ENCODE measurements around the gene DLGAP1.

DLGAP1 gene

GRCh38 chr18:4236940-4237663 lies 218.0 kb downstream of the DLGAP1 start:
- DNase-seq = no peak

- no peak for DNase-seq
Observed at GRCh38 chr18:4233468-4233867, 221.6 kb downstream of the DLGAP1 start.

DNA sequence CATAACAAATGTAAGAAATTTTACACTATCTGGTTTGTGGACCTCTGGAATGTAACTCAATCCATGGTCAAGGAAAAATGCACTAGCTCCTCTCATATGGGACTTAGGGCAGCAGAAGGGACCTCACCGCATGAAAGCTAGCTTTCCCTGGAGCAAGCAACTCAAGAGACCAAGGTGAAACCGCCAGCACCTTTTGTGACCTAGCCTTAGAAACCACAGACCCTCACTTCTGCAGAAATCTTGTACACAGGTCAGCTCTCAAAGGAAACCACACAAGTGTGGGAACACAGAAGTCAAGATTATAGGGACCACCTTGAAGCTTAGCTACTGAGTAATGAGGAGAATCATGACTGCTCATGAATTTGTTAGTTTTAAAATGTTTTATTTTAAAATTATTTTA lies 222.5 kb downstream of the DLGAP1 start:
- DNase-seq = no peak

DNA sequence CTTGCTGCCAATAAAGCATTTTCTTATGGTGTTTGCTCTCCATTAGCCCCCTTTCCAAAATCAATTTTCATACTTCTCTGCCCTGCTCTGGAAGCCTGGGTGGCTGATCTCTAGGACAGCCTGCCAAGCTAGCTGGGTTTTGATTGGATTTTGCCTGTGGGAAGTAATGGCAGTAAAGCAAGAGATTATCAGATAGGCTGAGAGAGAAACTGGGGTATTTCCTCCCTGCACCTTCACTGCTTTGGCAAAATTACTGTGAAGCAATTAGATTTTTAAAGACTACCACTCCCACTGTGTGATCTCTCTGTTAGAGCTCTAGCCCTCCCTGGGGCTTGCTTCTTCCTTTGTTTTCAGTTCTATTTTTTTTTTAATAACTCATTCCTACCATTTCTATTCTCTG lies 223.8 kb downstream of the DLGAP1 start:
- DNase-seq = no peak

- no peak for DNase-seq
Observed at GRCh38 chr18:4230450-4231168, 224.5 kb downstream of the DLGAP1 start.

- no peak for DNase-seq
Observed at GRCh38 chr18:4224031-4224704, 230.9 kb downstream of the DLGAP1 start.

GRCh38 chr18:4211111-4211837 lies 243.8 kb downstream of the DLGAP1 start:
- no peak for DNase-seq

DNA sequence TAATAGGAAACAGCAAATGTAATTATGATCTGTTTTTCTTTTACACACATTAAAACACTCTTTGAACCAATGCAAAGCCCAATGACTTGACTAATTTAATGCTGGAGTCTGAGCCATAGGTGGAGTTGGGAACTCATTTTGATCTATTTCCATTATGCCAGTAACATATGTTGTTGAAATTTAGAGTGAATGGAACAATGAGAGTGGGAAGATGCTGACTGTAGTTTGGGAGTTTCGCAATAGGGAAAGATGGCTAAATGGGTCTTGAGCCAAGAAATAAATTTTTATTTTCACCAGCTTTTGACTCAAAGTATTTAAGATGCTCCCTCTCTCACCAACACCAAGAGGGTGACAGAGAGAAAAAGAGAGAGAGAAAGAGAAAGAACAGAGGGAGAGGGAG lies 246.7 kb downstream of the DLGAP1 start:
- no peak for DNase-seq

DNA sequence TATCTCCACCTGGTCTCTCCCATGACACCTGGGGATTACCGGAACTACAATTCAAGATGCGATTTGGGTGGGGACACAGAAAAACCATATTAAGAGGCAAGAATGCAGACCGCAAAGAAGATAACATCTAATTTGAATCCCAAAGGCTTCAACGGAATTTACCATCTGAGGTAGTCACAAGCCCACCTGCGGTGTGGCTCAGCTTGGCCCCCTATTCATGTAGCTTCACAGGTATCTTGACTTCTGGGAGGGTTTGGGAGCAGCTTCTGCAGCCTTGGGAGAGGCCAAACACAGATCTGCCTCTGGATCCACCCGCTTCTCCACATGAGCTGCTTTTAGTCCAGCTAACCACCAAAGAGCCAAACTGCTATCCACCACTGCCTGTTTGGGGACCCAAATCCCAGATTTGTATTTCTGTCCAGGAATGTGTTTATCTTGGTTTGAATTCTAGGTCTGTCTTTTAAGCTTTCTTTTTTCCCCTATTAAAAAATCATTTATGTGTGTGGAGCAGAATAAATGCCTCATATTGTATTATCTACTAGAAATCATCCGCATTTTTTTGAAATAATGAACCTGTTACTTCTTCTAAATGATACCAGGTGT lies 247.6 kb downstream of the DLGAP1 start:
- DNase-seq = no peak

DNA sequence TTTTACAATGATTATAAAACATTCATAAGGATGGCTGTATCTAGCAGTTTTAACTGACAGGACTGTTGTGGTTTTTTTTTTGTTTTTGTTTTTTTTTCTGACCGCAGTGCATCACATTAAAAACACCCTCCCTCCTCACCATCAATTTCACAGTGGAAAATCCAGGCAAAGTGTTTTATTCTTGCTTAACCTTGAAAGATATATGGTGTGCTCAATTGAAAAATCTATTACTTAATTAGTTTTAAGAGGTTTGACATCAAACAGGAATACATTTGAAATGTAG lies 250.7 kb downstream of the DLGAP1 start:
- DNase-seq = no peak

DNA sequence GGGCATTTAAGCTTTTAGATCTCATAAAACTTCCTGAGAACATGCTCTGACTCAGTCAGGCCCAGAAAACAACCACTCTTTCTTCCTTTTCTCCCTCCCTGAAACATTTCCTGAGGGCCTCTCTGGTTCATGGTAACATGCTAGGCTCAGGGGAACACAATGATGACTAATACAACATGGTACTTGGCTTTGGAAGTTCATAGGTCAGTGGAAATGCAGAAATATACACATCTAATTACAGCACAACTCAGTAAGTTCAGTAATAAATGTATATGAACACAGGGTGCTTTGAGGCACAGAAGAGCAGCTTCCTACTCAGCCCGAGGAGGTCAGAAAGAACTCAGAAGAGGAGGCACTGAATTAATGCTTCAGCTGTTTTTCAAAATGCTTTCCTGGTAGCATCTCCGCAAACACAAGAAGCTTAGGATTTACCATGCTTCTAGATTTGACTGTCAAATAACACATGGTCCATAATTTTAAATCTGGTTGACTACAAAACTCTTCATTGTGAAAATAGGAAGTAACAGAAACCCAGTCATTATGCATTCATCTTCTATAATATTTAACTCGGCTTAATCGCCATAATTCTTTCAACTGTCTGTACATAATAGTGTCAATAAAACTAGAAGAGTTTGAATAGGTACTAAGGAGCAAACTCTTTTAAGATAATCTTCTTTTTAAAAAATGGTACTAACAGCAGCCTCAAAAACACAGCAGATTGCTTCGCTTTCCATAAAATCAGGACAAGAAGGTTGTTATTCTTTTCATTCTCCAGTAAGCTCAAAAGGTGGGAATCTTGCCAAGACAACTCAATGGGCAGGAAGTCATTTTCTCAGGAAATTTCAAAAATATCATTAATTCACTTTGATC lies 251.3 kb downstream of the DLGAP1 start:
- DNase-seq = no peak

DNA sequence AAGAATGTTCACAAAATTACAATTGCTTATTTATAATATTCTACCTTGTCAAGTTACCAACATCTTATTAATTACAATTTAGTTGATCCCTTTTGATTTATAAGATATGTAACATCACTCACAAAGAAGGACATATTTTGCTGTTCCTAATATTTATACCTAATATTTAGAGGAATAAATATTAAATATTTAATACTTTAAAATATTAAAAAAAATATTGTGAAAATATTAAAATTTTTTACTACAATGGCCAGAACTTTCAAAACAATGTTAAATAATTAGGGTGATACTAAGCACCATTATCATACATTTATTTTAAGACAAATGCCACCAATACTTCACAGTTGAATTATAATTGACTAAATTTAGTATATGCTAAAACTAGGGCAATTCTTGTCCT lies 254.7 kb downstream of the DLGAP1 start:
- DNase-seq = no peak

GRCh38 chr18:4198956-4199355 lies 256.2 kb downstream of the DLGAP1 start:
- DNase-seq = no peak

DNA sequence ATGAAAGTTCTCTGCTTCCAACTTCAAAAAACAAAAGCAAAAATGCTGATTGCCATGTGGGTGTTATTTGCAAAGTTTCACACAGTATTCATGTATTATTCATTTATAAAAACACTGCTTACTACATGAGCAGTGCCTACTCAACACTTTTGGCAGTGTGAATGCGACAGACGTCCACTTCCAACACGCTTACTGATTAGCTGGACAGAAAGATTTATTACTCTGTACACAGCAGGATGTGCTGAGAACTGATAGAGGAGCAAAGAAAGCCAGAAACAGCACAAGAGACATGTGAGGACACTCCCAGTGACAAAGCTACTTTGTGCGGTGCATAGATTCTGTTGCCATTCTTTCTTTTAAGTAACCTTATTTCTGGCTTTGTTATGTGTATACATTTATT lies 258.8 kb downstream of the DLGAP1 start:
- DNase-seq = no peak

DNA sequence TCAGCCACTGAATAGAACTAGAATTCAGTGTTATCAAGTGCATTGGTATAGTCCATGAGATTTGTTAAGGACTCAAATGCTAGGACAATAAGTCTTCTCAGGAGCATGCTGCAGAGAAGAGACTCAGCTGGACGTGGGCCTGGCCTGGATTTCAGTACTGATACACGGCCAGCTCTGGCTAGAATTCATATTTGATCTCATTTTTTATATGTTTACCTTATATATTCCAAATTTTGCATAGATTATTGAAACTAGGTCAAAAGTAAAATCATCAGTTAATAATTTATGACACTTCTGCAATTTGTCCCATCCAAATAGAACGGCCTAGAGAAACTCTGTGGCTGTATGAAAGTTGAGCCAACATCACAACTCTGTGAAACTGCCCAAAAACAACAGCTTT lies 262.0 kb downstream of the DLGAP1 start:
- DNase-seq = no peak

DNA sequence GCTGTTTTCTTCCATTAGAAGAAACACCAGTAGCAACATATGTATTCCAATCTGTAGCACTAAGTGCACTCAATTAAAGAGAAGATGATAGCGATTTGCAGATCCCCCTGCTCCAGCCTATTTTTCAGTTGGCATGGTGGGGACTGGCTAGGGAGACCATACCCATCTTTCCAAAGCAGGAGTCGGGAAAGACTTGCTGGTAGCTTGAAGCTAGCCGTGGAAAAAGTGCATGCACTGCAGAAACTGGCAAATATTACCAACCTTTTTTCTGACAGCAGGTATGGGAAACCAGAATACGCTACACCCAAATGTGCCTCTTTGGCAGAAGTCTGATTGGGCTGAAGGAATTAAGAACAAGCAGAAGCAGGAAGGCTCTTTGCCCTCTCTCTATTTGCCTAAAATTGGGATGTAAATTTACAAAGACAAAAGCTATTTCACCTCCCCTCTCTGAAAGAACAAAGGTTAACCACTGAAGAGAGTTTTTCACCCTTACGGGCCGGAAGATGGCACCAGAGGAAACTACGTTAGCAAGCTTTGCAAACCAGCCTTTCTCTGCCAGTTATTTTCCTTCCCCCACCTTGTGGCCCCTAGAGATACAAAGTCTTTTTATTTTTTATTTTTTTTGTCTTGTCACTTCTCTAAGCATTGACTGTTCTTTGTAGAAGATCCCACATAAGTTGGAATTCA lies 273.1 kb downstream of the DLGAP1 start:
- DNase-seq = no peak

GRCh38 chr18:4181086-4181485 lies 274.0 kb downstream of the DLGAP1 start:
- no peak for DNase-seq

GRCh38 chr18:4172196-4173100 lies 282.7 kb downstream of the DLGAP1 start:
- no peak for DNase-seq

DNA sequence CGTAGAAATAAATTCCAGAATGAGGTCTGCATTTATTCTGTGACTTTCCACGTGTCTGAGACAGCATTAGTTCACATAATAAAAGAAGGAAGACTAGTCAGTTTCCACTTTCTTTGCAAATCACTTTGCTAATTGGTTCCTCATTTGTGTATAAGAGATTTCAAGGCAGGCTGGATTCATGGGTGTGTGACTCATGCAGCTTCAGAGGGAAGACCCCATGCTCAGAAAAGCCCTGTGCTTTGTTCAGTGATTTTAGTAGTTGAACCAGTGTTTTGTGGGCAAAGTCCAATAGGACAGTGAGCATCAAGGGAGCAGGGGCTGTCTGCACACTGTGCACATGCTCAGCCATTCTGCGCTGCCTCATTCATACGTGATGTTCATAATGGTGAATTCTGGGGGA lies 297.8 kb downstream of the DLGAP1 start:
- DNase-seq = no peak

DNA sequence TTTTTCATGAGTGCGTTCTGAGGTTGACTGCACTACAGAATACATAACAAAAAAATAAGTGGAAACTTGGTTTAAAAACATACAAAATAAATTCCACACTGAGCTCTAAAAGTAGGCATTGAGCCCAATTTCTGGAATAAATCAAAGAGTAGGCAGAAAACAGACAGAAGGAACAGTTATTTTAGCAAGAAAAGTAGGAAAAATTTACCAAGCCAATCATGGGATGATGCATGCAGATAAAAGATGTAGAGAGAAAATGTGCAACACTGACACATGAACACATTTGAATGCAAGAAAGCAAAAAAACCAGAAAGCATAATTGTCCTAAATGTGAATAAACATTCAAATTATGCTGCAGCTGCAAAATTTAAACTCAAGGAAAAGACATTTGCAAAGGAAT lies 308.3 kb downstream of the DLGAP1 start:
- DNase-seq = no peak

GRCh38 chr18:4144201-4144600 lies 310.9 kb downstream of the DLGAP1 start:
- no peak for DNase-seq
